Endodermal cell (in vitro differentiated cells): ENCODE results near the gene EXOSC9. TPM values are rescaled to one million over a fixed set of nuclear protein-coding genes. Genes with fewer than 3 reads are reported as not detected.

ENCODE experiments used
- DNase-seq: peaks from one replicate; pipeline ENCODE4 v3.0.0-alpha.2; 2017
- H3K27ac ChIP-seq: 2 replicates; pipeline ENCODE4 v1.5.1; 2013; ENCODE audit warnings: mild to moderate bottlenecking, low read depth, low read length, moderate library complexity
- H3K27me3 ChIP-seq: 2 replicates; pipeline ENCODE4 v1.6.1; 2013; ENCODE audit warnings: mild to moderate bottlenecking, low read length, moderate library complexity; ENCODE audit not compliant: insufficient read depth, control insufficient read depth, poor library complexity, severe bottlenecking
- H3K36me3 ChIP-seq: 2 replicates; pipeline ENCODE4 v1.7.0; 2013; ENCODE audit warnings: mild to moderate bottlenecking, low read length, moderate library complexity; ENCODE audit not compliant: control insufficient read depth, insufficient read depth
- H3K4me1 ChIP-seq: one replicate; pipeline ENCODE4 v1.7.0; 2013; ENCODE audit warnings: low read length; ENCODE audit not compliant: control insufficient read depth, insufficient read depth
- H3K4me3 ChIP-seq: 2 replicates; pipeline ENCODE4 v1.5.1; 2013; ENCODE audit warnings: mild to moderate bottlenecking, low read length, moderate library complexity
- H3K9ac ChIP-seq: 2 replicates; pipeline ENCODE4 v1.6.1; 2013; ENCODE audit warnings: mild to moderate bottlenecking, low read length, moderate library complexity; ENCODE audit not compliant: poor library complexity, severe bottlenecking; ENCODE audit errors: extremely low read depth
- H3K9me3 ChIP-seq: 2 replicates; pipeline ENCODE4 v1.6.1; 2013; ENCODE audit warnings: mild to moderate bottlenecking, low read length, moderate library complexity; ENCODE audit not compliant: control insufficient read depth
- H3K27ac Mint-ChIP-seq: 2 replicates; pipeline ENCODE4 v1.8.0; 2020; ENCODE audit warnings: mixed read lengths
- H3K27me3 Mint-ChIP-seq: 2 replicates; pipeline ENCODE4 v1.8.0; 2021; ENCODE audit warnings: mild to moderate bottlenecking, mixed read lengths; ENCODE audit not compliant: insufficient read depth
- H3K36me3 Mint-ChIP-seq: 2 replicates; pipeline ENCODE4 v1.8.0; 2020; ENCODE audit warnings: low read depth, mixed read lengths
- H3K4me1 Mint-ChIP-seq: 2 replicates; pipeline ENCODE4 v1.8.0; 2020; ENCODE audit warnings: mixed read lengths
- H3K4me3 Mint-ChIP-seq: 2 replicates; pipeline ENCODE4 v1.8.0; 2020; ENCODE audit warnings: mild to moderate bottlenecking, moderate library complexity, mixed read lengths
- H3K9me3 Mint-ChIP-seq: 2 replicates; pipeline ENCODE4 v1.8.0; 2020; ENCODE audit warnings: mild to moderate bottlenecking, mixed read lengths
- WGBS, 2 experiments: methylation state at CpG; one replicate each; pipeline versions ENCODE4 v1.1.5 to v1.1.7; 2013; ENCODE audit warnings: missing lambda C conversion rate in 2 of 2, mixed read lengths in 1 of 2; ENCODE audit not compliant: insufficient coverage in 1 of 2, insufficient read length in 1 of 2; 5-methylcytosine and 5-hydroxymethylcytosine counted together
- total RNA-seq, 2 donors: library from RNA; stranded (reverse); fragmentation: NEBNext Ultra II Directional in 1 of 2; extraction: Animal tissue kit (Norgen Biotek cat#: 25700) in 1 of 2; gene quantifications; 2 replicates in 1 of 2; 3 replicates in 1 of 2; pipeline ENCODE4 v1.2.1, GENCODE V29; 2021
- TF ChIP-seq, protein P1 (sequence below): fragments of 200-600 bp; sonication (generic); conservative IDR thresholded peaks from 2 replicates; pipeline ENCODE4 v1.5.0; 2021; ENCODE audit warnings: antibody characterized with exemption, mild to moderate bottlenecking

The EXOSC9 gene
- total RNA-seq, 2 donors from 2014 or later: 47.9 to 69.0 TPM

DNA sequence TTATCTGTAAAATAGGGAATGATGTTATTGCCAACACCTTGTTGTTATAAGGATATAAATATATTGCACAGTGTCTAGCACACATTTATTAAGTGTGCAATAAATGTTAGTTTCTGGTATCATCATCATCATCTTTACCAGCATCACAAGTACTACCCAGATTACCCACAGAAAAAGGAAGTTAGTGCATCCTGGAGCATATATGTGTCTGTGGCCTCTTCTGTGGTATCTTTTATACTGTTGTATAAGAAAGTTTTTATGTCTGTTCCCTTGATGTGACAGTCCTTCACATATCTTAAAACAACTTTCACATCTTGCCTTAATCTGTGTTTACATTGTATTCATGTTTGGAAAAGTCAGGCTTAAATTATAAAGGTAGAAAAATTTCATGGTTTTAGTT is 10.0 kb downstream of the EXOSC9 start:
- Mint-ChIP-seq H3K36me3 (peaks cover 45% of the 10 kb centered on the region), H3K9me3 (no peaks in the 10 kb centered on the region), H3K27me3 (no peaks in the 10 kb centered on the region), H3K4me3 (no peak overlapping the region), H3K27ac (no peak overlapping the region), H3K4me1 (no peaks in the 10 kb centered on the region)
- H3K4me1 ChIP-seq: no peaks in the 10 kb centered on the region
- H3K36me3 ChIP-seq: peaks cover 90% of the 10 kb centered on the region
- no peak overlapping the region for H3K4me3 ChIP-seq
- TF ChIP-seq, protein P1, sequence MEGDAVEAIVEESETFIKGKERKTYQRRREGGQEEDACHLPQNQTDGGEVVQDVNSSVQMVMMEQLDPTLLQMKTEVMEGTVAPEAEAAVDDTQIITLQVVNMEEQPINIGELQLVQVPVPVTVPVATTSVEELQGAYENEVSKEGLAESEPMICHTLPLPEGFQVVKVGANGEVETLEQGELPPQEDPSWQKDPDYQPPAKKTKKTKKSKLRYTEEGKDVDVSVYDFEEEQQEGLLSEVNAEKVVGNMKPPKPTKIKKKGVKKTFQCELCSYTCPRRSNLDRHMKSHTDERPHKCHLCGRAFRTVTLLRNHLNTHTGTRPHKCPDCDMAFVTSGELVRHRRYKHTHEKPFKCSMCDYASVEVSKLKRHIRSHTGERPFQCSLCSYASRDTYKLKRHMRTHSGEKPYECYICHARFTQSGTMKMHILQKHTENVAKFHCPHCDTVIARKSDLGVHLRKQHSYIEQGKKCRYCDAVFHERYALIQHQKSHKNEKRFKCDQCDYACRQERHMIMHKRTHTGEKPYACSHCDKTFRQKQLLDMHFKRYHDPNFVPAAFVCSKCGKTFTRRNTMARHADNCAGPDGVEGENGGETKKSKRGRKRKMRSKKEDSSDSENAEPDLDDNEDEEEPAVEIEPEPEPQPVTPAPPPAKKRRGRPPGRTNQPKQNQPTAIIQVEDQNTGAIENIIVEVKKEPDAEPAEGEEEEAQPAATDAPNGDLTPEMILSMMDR: no peak
- H3K27me3 ChIP-seq: no peaks in the 10 kb centered on the region
- DNase-seq: no peak
- H3K9me3 ChIP-seq: no peaks in the 10 kb centered on the region
- no peak overlapping the region for H3K27ac ChIP-seq
- H3K9ac ChIP-seq: no peak overlapping the region

- Mint-ChIP-seq H3K9me3 (no peaks in the 10 kb centered on the region), H3K36me3 (peaks cover 52% of the 10 kb centered on the region), H3K27ac (no peak overlapping the region), H3K4me3 (no peak overlapping the region), H3K4me1 (no peaks in the 10 kb centered on the region), H3K27me3 (no peaks in the 10 kb centered on the region)
- no peaks in the 10 kb centered on the region for H3K9me3 ChIP-seq
- peaks cover 92% of the 10 kb centered on the region for H3K36me3 ChIP-seq
- H3K27me3 ChIP-seq: no peaks in the 10 kb centered on the region
- DNase-seq: no peak
- H3K4me1 ChIP-seq: no peaks in the 10 kb centered on the region
- TF ChIP-seq, protein P1: no peak
- H3K9ac ChIP-seq: no peak overlapping the region
- H3K4me3 ChIP-seq: no peak overlapping the region
- 92 to 100% methylated on average over 1 to 2 of the region's 2 CpGs for WGBS, 2 experiments
- no peak overlapping the region for H3K27ac ChIP-seq
Measured at GRCh38 chr4:121814756-121815155, 13.6 kb downstream of the EXOSC9 start.

DNA sequence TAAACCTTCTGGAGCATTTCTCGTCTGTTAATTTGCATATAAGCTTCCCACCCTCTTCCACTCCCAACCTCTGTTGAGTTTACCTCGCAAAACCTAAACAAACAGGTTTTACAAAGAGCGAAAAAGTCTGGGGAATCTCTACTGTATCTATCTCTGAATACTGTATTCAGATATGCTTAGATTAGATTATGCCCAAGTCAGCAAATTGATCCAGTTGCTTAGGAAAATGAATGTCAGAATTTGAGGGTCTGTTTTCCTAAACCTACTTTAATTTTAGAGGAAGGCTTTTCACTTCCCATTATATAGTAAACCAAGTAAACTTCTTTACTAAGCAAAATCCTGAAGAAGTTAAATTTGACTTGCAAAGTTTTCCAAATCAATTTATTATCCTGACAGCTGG is 15.9 kb downstream of the EXOSC9 start:
- peaks cover 3% of the 10 kb centered on the region for H3K4me1 Mint-ChIP-seq
- H3K27ac Mint-ChIP-seq: no peak overlapping the region
- no peaks in the 10 kb centered on the region for H3K9me3 ChIP-seq
- H3K36me3 Mint-ChIP-seq: peaks cover 50% of the 10 kb centered on the region
- 95 to 100% methylated on average over 1 to 3 of the region's 3 CpGs for WGBS, 2 experiments
- no peak overlapping the region for H3K4me3 ChIP-seq
- TF ChIP-seq, protein P1: no peak
- no peak overlapping the region for H3K9ac ChIP-seq
- peaks cover 94% of the 10 kb centered on the region for H3K36me3 ChIP-seq
- no peaks in the 10 kb centered on the region for H3K9me3 Mint-ChIP-seq
- no peaks in the 10 kb centered on the region for H3K27me3 Mint-ChIP-seq
- H3K27ac ChIP-seq: no peak overlapping the region
- H3K27me3 ChIP-seq: no peaks in the 10 kb centered on the region
- no peak overlapping the region for H3K4me3 Mint-ChIP-seq
- no peak for DNase-seq
- H3K4me1 ChIP-seq: no peaks in the 10 kb centered on the region
